Type B pancreatic cell (in vitro differentiated cells): Measurements from ENCODE around the gene SNX8. TPM values are rescaled to one million over a fixed set of nuclear protein-coding genes. Genes with fewer than 3 reads are reported as not detected.

Experiments used
- DNase-seq: peaks from one replicate; pipeline ENCODE4 v3.0.0; 2021; ENCODE audit warnings: mixed read lengths; ENCODE audit not compliant: unreplicated experiment; ENCODE audit errors: extremely low spot score
- H3K27ac Mint-ChIP-seq: 2 replicates; pipeline ENCODE4 v1.8.0; 2021; ENCODE audit warnings: mild to moderate bottlenecking, mixed read lengths
- H3K27me3 Mint-ChIP-seq: 2 replicates; pipeline ENCODE4 v1.8.0; 2021; ENCODE audit warnings: mixed read lengths
- H3K36me3 Mint-ChIP-seq: 2 replicates; pipeline ENCODE4 v1.8.0; 2021; ENCODE audit warnings: mixed read lengths
- H3K4me1 Mint-ChIP-seq: one replicate; pipeline ENCODE4 v1.8.0; 2021; ENCODE audit warnings: mixed read lengths; ENCODE audit not compliant: unreplicated experiment
- H3K4me3 Mint-ChIP-seq: 2 replicates; pipeline ENCODE4 v1.8.0; 2021; ENCODE audit warnings: mild to moderate bottlenecking, mixed read lengths
- H3K9me3 Mint-ChIP-seq: 2 replicates; pipeline ENCODE4 v1.8.0; 2021; ENCODE audit warnings: mixed read lengths
- CTCF ChIP-seq: fragments of 200-600 bp; sonication (generic); conservative IDR thresholded peaks from 2 replicates; pipeline ENCODE4 v1.5.0; 2021; ENCODE audit warnings: antibody characterized with exemption, mild to moderate bottlenecking
- total RNA-seq: library from RNA; stranded (reverse); gene quantifications from 2 replicates; pipeline ENCODE4 v1.2.1, GENCODE V29; 2021; ENCODE audit warnings: low replicate concordance

The SNX8 gene
- total RNA-seq, 1 donor from 2014 or later, result 29.1 TPM

- no peaks in the 10 kb centered on the region for H3K9me3 Mint-ChIP-seq
- H3K27me3 Mint-ChIP-seq, result no peaks in the 10 kb centered on the region
- H3K4me3 Mint-ChIP-seq, result no peak overlapping the region
- no peak for DNase-seq
- H3K27ac Mint-ChIP-seq, result no peak overlapping the region
- no peak for TF ChIP-seq CTCF
- H3K36me3 Mint-ChIP-seq, result peaks cover 6% of the 10 kb centered on the region
- peaks cover 4% of the 10 kb centered on the region for H3K4me1 Mint-ChIP-seq
Observed at GRCh38 chr7:2253021-2253420, 61.2 kb downstream of the SNX8 start.

GRCh38 chr7:2251841-2252771 lies 62.1 kb downstream of the SNX8 start:
- H3K4me3 Mint-ChIP-seq, result no peak overlapping the region
- DNase-seq, result no peak
- peaks cover 4% of the 10 kb centered on the region for H3K4me1 Mint-ChIP-seq
- H3K27me3 Mint-ChIP-seq, result no peaks in the 10 kb centered on the region
- no peaks in the 10 kb centered on the region for H3K9me3 Mint-ChIP-seq
- no peak for TF ChIP-seq CTCF
- H3K27ac Mint-ChIP-seq, result no peak overlapping the region
- H3K36me3 Mint-ChIP-seq, result peaks cover 6% of the 10 kb centered on the region

- Mint-ChIP-seq H3K9me3 (no peaks in the 10 kb centered on the region), H3K27me3 (no peaks in the 10 kb centered on the region), H3K4me3 (no peak overlapping the region), H3K4me1 (peaks cover 4% of the 10 kb centered on the region), H3K27ac (no peak overlapping the region), H3K36me3 (peaks cover 6% of the 10 kb centered on the region)
- DNase-seq, result no peak
- TF ChIP-seq CTCF, result no peak
Observed at GRCh38 chr7:2251381-2251780, 62.9 kb downstream of the SNX8 start.

- Mint-ChIP-seq H3K27me3 (no peaks in the 10 kb centered on the region), H3K9me3 (no peaks in the 10 kb centered on the region), H3K27ac (no peak overlapping the region), H3K36me3 (peaks cover 3% of the 10 kb centered on the region), H3K4me1 (peaks cover 7% of the 10 kb centered on the region), H3K4me3 (no peak overlapping the region)
- no peak for DNase-seq
- TF ChIP-seq CTCF, result no peak
Observed at GRCh38 chr7:2249744-2250323, 64.4 kb downstream of the SNX8 start.

GRCh38 chr7:2248984-2249694 lies 65.1 kb downstream of the SNX8 start:
- H3K36me3 Mint-ChIP-seq, result peaks cover 3% of the 10 kb centered on the region
- no peak for DNase-seq
- H3K27me3 Mint-ChIP-seq, result no peaks in the 10 kb centered on the region
- TF ChIP-seq CTCF, result no peak
- H3K4me1 Mint-ChIP-seq, result peaks cover 7% of the 10 kb centered on the region
- H3K9me3 Mint-ChIP-seq, result no peaks in the 10 kb centered on the region
- H3K27ac Mint-ChIP-seq, result peak overlapping the region; percentile 87
- H3K4me3 Mint-ChIP-seq, result no peak overlapping the region
